SK-N-SH treated with all-trans-retinoic acid at 6 μM for 48 hours (cell line): ENCODE results near the gene GRN.

ENCODE experiments used
- ARNTL ChIP-seq: fragments of 450-650 bp; formaldehyde crosslinking; IDR thresholded peaks from 2 replicates; pipeline ENCODE4 v1.5.0; 2020; ENCODE audit warnings: low read depth, mild to moderate bottlenecking, moderate library complexity, borderline replicate concordance
- BACH2 ChIP-seq: fragments of 250-450 bp; sonication (Bioruptor Pico); IDR thresholded peaks from 2 replicates; pipeline ENCODE4 v1.9.0; 2021; ENCODE audit warnings: mild to moderate bottlenecking, borderline replicate concordance
- OSR1 ChIP-seq: fragments of 250-450 bp; sonication (Bioruptor Pico); IDR thresholded peaks from 2 replicates; pipeline ENCODE4 v1.8.0; 2022; ENCODE audit warnings: moderate library complexity, mild to moderate bottlenecking, inconsistent platforms
- RARB ChIP-seq: fragments of 250-450 bp; sonication (Bioruptor Pico); IDR thresholded peaks from 2 replicates; pipeline ENCODE4 v1.8.0; 2021; ENCODE audit warnings: mild to moderate bottlenecking, moderate library complexity
- TCF4 ChIP-seq: fragments of 250-450 bp; sonication (Bioruptor Pico); IDR thresholded peaks from 2 replicates; pipeline ENCODE4 v1.8.0; 2021; ENCODE audit warnings: mild to moderate bottlenecking, moderate library complexity, borderline replicate concordance
- ZFP3 ChIP-seq: fragments of 250-450 bp; sonication (Bioruptor Pico); IDR thresholded peaks from 2 replicates; pipeline ENCODE4 v1.5.0; 2020; ENCODE audit warnings: mild to moderate bottlenecking, moderate library complexity
- ZFP30 ChIP-seq: fragments of 450-650 bp; formaldehyde crosslinking; IDR thresholded peaks from 2 replicates; pipeline ENCODE4 v1.5.0; 2022; ENCODE audit warnings: mild to moderate bottlenecking, moderate library complexity
- ZNF565 ChIP-seq: fragments of 450-650 bp; formaldehyde crosslinking; conservative IDR thresholded peaks from 2 replicates; pipeline ENCODE4 v1.5.0; 2020; ENCODE audit warnings: low read depth, mild to moderate bottlenecking, moderate library complexity
- ZNF70 ChIP-seq: fragments of 450-650 bp; formaldehyde crosslinking; IDR thresholded peaks from 2 replicates; pipeline ENCODE4 v1.5.0; 2020; ENCODE audit warnings: mild to moderate bottlenecking, moderate library complexity
- ZNF8 ChIP-seq: fragments of 450-650 bp; formaldehyde crosslinking; IDR thresholded peaks from 2 replicates; pipeline ENCODE4 v1.5.0; 2020; ENCODE audit warnings: mild to moderate bottlenecking, moderate library complexity
- TF ChIP-seq, protein P1 (sequence below): fragments of 250-450 bp; sonication (Bioruptor Pico); IDR thresholded peaks from 2 replicates; pipeline ENCODE4 v1.8.0; 2021; ENCODE audit warnings: low read depth, mild to moderate bottlenecking, moderate library complexity, borderline replicate concordance
- TF ChIP-seq, protein P2 (sequence below): fragments of 250-450 bp; sonication (Bioruptor Pico); IDR thresholded peaks from 2 replicates; pipeline ENCODE4 v1.5.1; 2020; ENCODE audit warnings: low read depth, mild to moderate bottlenecking, moderate library complexity
- TF ChIP-seq, protein P3 (sequence below): fragments of 250-450 bp; sonication (Bioruptor Pico); IDR thresholded peaks from 2 replicates; pipeline ENCODE4 v1.8.0; 2020; ENCODE audit warnings: mild to moderate bottlenecking, moderate library complexity, borderline replicate concordance

DNA sequence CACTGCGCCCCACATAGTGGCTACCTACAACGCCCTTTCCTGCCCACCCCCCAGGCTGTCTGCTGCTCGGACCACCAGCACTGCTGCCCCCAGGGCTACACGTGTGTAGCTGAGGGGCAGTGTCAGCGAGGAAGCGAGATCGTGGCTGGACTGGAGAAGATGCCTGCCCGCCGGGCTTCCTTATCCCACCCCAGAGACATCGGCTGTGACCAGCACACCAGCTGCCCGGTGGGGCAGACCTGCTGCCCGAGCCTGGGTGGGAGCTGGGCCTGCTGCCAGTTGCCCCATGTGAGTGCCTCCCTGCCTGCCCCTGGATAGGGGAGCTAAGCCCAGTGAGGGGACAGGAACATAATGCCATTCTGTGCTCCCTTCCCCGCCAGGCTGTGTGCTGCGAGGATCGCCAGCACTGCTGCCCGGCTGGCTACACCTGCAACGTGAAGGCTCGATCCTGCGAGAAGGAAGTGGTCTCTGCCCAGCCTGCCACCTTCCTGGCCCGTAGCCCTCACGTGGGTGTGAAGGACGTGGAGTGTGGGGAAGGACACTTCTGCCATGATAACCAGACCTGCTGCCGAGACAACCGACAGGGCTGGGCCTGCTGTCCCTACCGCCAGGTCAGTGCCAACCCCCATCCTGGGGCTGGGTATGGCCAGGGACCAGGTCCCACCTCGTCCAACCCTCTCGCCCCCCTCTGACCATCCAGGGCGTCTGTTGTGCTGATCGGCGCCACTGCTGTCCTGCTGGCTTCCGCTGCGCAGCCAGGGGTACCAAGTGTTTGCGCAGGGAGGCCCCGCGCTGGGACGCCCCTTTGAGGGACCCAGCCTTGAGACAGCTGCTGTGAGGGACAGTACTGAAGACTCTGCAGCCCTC, 7.1 kb downstream of the GRN start:
- TF ChIP-seq ZNF8 (CRISPR knock-in tag) (no peak), ZFP30 (no peak), RARB (CRISPR knock-in tag) (no peak), ARNTL (no peak), ZNF565 (no peak), TCF4 (CRISPR knock-in tag) (no peak), OSR1 (no peak), ZNF70 (CRISPR knock-in tag) (no peak), ZFP3 (CRISPR knock-in tag) (no peak), BACH2 (CRISPR knock-in tag) (no peak)
- TF ChIP-seq, protein P1, sequence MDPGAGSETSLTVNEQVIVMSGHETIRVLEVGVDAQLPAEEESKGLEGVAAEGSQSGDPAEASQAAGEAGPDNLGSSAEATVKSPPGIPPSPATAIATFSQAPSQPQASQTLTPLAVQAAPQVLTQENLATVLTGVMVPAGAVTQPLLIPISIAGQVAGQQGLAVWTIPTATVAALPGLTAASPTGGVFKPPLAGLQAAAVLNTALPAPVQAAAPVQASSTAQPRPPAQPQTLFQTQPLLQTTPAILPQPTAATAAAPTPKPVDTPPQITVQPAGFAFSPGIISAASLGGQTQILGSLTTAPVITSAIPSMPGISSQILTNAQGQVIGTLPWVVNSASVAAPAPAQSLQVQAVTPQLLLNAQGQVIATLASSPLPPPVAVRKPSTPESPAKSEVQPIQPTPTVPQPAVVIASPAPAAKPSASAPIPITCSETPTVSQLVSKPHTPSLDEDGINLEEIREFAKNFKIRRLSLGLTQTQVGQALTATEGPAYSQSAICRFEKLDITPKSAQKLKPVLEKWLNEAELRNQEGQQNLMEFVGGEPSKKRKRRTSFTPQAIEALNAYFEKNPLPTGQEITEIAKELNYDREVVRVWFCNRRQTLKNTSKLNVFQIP = no peak
- TF ChIP-seq, protein P2, sequence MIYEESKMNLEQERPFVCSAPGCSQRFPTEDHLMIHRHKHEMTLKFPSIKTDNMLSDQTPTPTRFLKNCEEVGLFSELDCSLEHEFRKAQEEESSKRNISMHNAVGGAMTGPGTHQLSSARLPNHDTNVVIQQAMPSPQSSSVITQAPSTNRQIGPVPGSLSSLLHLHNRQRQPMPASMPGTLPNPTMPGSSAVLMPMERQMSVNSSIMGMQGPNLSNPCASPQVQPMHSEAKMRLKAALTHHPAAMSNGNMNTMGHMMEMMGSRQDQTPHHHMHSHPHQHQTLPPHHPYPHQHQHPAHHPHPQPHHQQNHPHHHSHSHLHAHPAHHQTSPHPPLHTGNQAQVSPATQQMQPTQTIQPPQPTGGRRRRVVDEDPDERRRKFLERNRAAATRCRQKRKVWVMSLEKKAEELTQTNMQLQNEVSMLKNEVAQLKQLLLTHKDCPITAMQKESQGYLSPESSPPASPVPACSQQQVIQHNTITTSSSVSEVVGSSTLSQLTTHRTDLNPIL (CRISPR knock-in tag) = no peak
- TF ChIP-seq, protein P3, sequence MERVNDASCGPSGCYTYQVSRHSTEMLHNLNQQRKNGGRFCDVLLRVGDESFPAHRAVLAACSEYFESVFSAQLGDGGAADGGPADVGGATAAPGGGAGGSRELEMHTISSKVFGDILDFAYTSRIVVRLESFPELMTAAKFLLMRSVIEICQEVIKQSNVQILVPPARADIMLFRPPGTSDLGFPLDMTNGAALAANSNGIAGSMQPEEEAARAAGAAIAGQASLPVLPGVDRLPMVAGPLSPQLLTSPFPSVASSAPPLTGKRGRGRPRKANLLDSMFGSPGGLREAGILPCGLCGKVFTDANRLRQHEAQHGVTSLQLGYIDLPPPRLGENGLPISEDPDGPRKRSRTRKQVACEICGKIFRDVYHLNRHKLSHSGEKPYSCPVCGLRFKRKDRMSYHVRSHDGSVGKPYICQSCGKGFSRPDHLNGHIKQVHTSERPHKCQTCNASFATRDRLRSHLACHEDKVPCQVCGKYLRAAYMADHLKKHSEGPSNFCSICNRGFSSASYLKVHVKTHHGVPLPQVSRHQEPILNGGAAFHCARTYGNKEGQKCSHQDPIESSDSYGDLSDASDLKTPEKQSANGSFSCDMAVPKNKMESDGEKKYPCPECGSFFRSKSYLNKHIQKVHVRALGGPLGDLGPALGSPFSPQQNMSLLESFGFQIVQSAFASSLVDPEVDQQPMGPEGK (CRISPR knock-in tag) = no peak
